Endothelial cell (in vitro differentiated cells): Measurements from ENCODE around the gene FAM118A. TPM values are rescaled to one million over a fixed set of nuclear protein-coding genes. Genes with fewer than 3 reads are reported as not detected.
A peak's percentile ranks its signal among the peaks of the same experiment; 100 is the strongest.

Source experiments
- DNase-seq: peaks from one replicate; pipeline ENCODE4 v3.0.0; 2021; ENCODE audit warnings: low spot score
- H3K27ac Mint-ChIP-seq: one replicate; pipeline ENCODE4 v1.8.0; 2021; ENCODE audit warnings: mixed read lengths, inconsistent platforms; ENCODE audit not compliant: unreplicated experiment
- H3K27me3 Mint-ChIP-seq: one replicate; pipeline ENCODE4 v1.8.0; 2021; ENCODE audit warnings: mild to moderate bottlenecking, moderate library complexity, mixed read lengths, inconsistent platforms; ENCODE audit not compliant: unreplicated experiment
- H3K36me3 Mint-ChIP-seq: one replicate; pipeline ENCODE4 v1.8.0; 2021; ENCODE audit warnings: mild to moderate bottlenecking, low read depth, mixed read lengths, inconsistent platforms; ENCODE audit not compliant: unreplicated experiment
- H3K4me1 Mint-ChIP-seq: one replicate; pipeline ENCODE4 v1.8.0; 2021; ENCODE audit warnings: mild to moderate bottlenecking, mixed read lengths, inconsistent platforms; ENCODE audit not compliant: unreplicated experiment
- H3K4me3 Mint-ChIP-seq: one replicate; pipeline ENCODE4 v1.8.0; 2021; ENCODE audit warnings: mild to moderate bottlenecking, mixed read lengths, inconsistent platforms; ENCODE audit not compliant: unreplicated experiment
- H3K9me3 Mint-ChIP-seq: one replicate; pipeline ENCODE4 v1.8.0; 2021; ENCODE audit warnings: mixed read lengths, inconsistent platforms; ENCODE audit not compliant: unreplicated experiment
- CTCF ChIP-seq: fragments of 200-600 bp; sonication (generic); IDR thresholded peaks from one replicate; pipeline ENCODE4 v1.5.0; 2021; ENCODE audit warnings: antibody characterized with exemption; ENCODE audit not compliant: unreplicated experiment
- total RNA-seq: library from RNA; stranded (reverse); fragmentation: NEBNext Ultra II Directional; extraction: Animal tissue kit (Norgen Biotek cat#: 25700); gene quantifications from one replicate; pipeline ENCODE4 v1.2.1, GENCODE V29; 2021; ENCODE audit not compliant: unreplicated experiment

Gene FAM118A
- total RNA-seq, 1 donor from 2014 or later: 26.6 TPM

GRCh38 chr22:45310331-45310976, 720 bp downstream of the FAM118A start:
- H3K27ac Mint-ChIP-seq: no peak overlapping the region
- no peaks in the 10 kb centered on the region for H3K9me3 Mint-ChIP-seq
- no peak for TF ChIP-seq CTCF
- peak overlapping the region; percentile 89 for H3K4me3 Mint-ChIP-seq
- peaks cover 14% of the 10 kb centered on the region for H3K27me3 Mint-ChIP-seq
- DNase-seq: no peak
- H3K4me1 Mint-ChIP-seq: peaks cover 39% of the 10 kb centered on the region
- peaks cover 3% of the 10 kb centered on the region for H3K36me3 Mint-ChIP-seq

- Mint-ChIP-seq H3K4me1 (peaks cover 39% of the 10 kb centered on the region), H3K36me3 (peaks cover 3% of the 10 kb centered on the region), H3K27ac (peak overlapping the region; percentile 62), H3K27me3 (peaks cover 14% of the 10 kb centered on the region), H3K4me3 (peak overlapping the region; percentile 89), H3K9me3 (no peaks in the 10 kb centered on the region)
- no peak for DNase-seq
- TF ChIP-seq CTCF: no peak
Observed at GRCh38 chr22:45310977-45311531, 1.3 kb downstream of the FAM118A start.

- no peak overlapping the region for H3K4me3 Mint-ChIP-seq
- no peaks in the 10 kb centered on the region for H3K9me3 Mint-ChIP-seq
- peaks cover 16% of the 10 kb centered on the region for H3K27me3 Mint-ChIP-seq
- TF ChIP-seq CTCF: no peak
- peaks cover 3% of the 10 kb centered on the region for H3K36me3 Mint-ChIP-seq
- DNase-seq: no peak
- H3K4me1 Mint-ChIP-seq: peaks cover 39% of the 10 kb centered on the region
- no peak overlapping the region for H3K27ac Mint-ChIP-seq
Observed at GRCh38 chr22:45312415-45312814, 2.7 kb downstream of the FAM118A start.

GRCh38 chr22:45312856-45313255, 3.1 kb downstream of the FAM118A start:
- Mint-ChIP-seq H3K9me3 (no peaks in the 10 kb centered on the region), H3K4me1 (peaks cover 39% of the 10 kb centered on the region), H3K27me3 (peaks cover 16% of the 10 kb centered on the region), H3K27ac (no peak overlapping the region), H3K36me3 (peaks cover 3% of the 10 kb centered on the region), H3K4me3 (no peak overlapping the region)
- TF ChIP-seq CTCF: no peak
- no peak for DNase-seq

- H3K4me3 Mint-ChIP-seq: no peak overlapping the region
- H3K36me3 Mint-ChIP-seq: no peaks in the 10 kb centered on the region
- peak overlapping the region; percentile 79 for H3K27ac Mint-ChIP-seq
- H3K4me1 Mint-ChIP-seq: peaks cover 38% of the 10 kb centered on the region
- no peak for DNase-seq
- no peaks in the 10 kb centered on the region for H3K9me3 Mint-ChIP-seq
- H3K27me3 Mint-ChIP-seq: peaks cover 10% of the 10 kb centered on the region
- no peak for TF ChIP-seq CTCF
Observed at GRCh38 chr22:45314054-45314721, 4.5 kb downstream of the FAM118A start.
